ENCODE results near the gene WDCP. TPM values are rescaled to one million over a fixed set of nuclear protein-coding genes. Genes with fewer than 3 reads are reported as not detected.

WDCP gene
- total RNA-seq, 2 donors from 2014 or later = 8.0 to 21.3 TPM

DNA sequence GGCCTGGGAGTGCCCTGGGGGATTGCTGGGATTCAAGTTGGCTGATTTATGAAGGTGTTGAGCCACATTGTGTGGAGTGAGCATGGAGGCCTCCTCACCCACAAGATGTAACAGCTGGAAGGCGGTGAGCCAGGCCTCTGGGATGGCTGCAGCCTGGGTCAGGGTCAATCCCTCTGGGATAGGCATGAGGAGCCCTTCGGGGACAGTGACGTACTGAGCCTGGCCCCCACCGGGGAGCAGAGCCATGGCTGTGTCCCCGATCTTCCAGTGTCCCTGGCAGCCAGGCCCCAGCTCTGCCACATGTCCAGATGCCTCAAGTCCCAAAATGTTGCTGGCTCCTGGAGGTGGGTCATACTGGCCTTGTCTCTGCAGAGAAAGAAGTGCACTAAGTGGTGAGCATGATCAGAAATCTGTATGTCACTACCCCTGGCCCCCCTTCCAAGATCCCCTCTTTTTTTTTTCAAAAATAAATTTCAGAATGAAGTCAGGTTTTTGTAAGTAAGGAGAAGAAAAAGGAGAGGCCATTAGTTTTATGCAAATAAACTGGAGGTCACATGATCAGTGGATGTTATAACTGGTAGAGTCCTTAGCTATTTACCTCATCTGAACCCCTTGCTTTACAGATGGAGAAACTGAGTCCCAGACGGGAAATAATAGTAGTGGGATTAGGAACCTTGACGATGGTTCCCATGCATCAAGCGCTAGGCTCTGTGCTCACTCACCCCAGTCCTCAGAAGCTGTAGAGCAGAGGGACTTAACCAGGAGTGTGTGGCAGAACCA lies 35.8 kb upstream of the WDCP start:
- DNase-seq (ENCODE audit: low spot score) (no peak), ATAC-seq (ENCODE audit: insufficient number of reproducible peaks, low FRiP score, low read depth) (no peak)
- Histone ChIP-seq H3K27me3 (replicated peaks; ENCODE audit: insufficient read depth) (no peaks in the 10 kb centered on the region), H3K4me3 (peak overlapping the region; percentile 74), H3K4me1 (ENCODE audit: control insufficient read depth in 1 of 2, low read depth in 2 of 2) (peaks cover 7 to 20% of the 10 kb centered on the region in 2 donors), H3K9me3 (no peaks in the 10 kb centered on the region), H3K36me3 (peaks cover 7% of the 10 kb centered on the region), H3K27ac (peak overlapping the region; percentile 81 to 87)
- TF ChIP-seq CTCF (IDR thresholded peaks at IDR 0.05) = no peak

- H3K27me3 ChIP-seq (replicated peaks; ENCODE audit: insufficient read depth) = no peaks in the 10 kb centered on the region
- H3K9me3 ChIP-seq = no peaks in the 10 kb centered on the region
- H3K27ac ChIP-seq = no peak overlapping the region
- DNase-seq (ENCODE audit: low spot score) = no peak
- TF ChIP-seq CTCF (IDR thresholded peaks at IDR 0.05) = no peak
- H3K36me3 ChIP-seq = peaks cover 7% of the 10 kb centered on the region
- ATAC-seq (ENCODE audit: insufficient number of reproducible peaks, low FRiP score, low read depth) = no peak
- H3K4me3 ChIP-seq = no peak overlapping the region
- H3K4me1 ChIP-seq (ENCODE audit: control insufficient read depth in 1 of 2, low read depth in 2 of 2) = peaks cover 7 to 26% of the 10 kb centered on the region in 2 donors
These were observed 33.5 kb upstream of the WDCP start for GRCh38 chr2:24080701-24081100.

DNA sequence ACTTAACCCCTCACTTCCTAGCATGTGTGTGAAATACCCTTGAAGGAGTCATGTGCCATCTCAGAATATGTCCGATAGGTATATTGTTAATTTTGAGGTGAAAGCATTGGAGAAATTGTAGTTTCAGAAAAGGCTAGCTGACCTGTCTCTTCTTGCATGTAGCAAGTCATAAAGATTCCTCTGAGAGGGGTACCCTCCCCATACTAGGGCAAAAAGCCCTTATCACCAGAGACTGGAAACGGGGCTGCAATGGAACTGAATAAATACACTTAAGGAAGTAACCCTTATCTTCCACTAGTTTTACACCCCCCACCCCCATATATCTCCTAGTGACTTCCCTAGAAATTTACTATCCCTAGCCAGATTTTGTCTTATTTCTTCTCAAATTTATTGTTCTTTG lies 30.7 kb upstream of the WDCP start:
- no peak for TF ChIP-seq CTCF (IDR thresholded peaks at IDR 0.05)
- Histone ChIP-seq H3K4me3 (peak overlapping the region; percentile 96), H3K36me3 (peaks cover 7% of the 10 kb centered on the region), H3K9me3 (no peaks in the 10 kb centered on the region), H3K27ac (peak overlapping the region; percentile 92 to 93), H3K27me3 (replicated peaks; ENCODE audit: insufficient read depth) (no peaks in the 10 kb centered on the region), H3K4me1 (ENCODE audit: control insufficient read depth in 1 of 2, low read depth in 2 of 2) (peaks cover 0 to 17% of the 10 kb centered on the region in 2 donors)
- ATAC-seq (ENCODE audit: insufficient number of reproducible peaks, low FRiP score, low read depth) = no peak
- DNase-seq (ENCODE audit: low spot score) = no peak

DNA sequence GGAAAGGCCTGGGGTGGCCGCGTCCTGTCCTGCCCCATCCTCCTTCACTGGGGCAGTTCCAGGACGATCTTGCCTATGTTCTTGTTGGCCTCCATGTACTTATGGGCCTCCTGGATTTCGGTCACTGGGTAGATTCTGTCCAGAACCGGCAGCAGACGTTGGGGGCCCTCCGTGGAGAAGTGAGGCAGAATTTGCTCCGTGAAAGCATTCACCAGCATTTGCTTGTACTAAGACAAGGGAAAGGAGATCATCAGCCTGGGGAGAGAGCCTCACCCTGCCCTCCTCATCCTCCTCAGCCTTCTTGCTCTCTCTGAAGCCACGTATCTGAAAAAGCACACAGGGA lies 30.3 kb upstream of the WDCP start:
- H3K4me1 ChIP-seq (ENCODE audit: control insufficient read depth in 1 of 2, low read depth in 2 of 2) = peaks cover 0 to 17% of the 10 kb centered on the region in 2 donors
- peaks cover 9% of the 10 kb centered on the region for H3K36me3 ChIP-seq
- ATAC-seq (ENCODE audit: insufficient number of reproducible peaks, low FRiP score, low read depth) = no peak

More for the DNA sequence above, 30.3 kb upstream of the WDCP start:
- Histone ChIP-seq H3K27me3 (replicated peaks; ENCODE audit: insufficient read depth) (no peaks in the 10 kb centered on the region), H3K9me3 (no peaks in the 10 kb centered on the region), H3K4me3 (peak overlapping the region; percentile 96), H3K27ac (peak overlapping the region; percentile 92 to 93)
- no peak for DNase-seq (ENCODE audit: low spot score)
- no peak for TF ChIP-seq CTCF (IDR thresholded peaks at IDR 0.05)

Measured in thoracic aorta (tissue), 2 donors.